DOHH2 (cell line): ENCODE measurements around the gene GPBAR1.

Experiments used
- CTCF ChIP-seq: fragments of 200-600 bp; sonication (generic); IDR thresholded peaks from one replicate; pipeline ENCODE4 v1.5.1; 2014; ENCODE audit warnings: antibody characterized with exemption, mild to moderate bottlenecking, low read depth, low read length; ENCODE audit not compliant: poor library complexity, severe bottlenecking
- EZH2phosphoT487 ChIP-seq: fragments of 200-600 bp; sonication (generic); IDR thresholded peaks from 2 replicates; pipeline ENCODE4 v1.6.1; 2017; ENCODE audit warnings: borderline replicate concordance, mild to moderate bottlenecking, antibody characterized with exemption, low read length, moderate library complexity, mixed read lengths

DNA sequence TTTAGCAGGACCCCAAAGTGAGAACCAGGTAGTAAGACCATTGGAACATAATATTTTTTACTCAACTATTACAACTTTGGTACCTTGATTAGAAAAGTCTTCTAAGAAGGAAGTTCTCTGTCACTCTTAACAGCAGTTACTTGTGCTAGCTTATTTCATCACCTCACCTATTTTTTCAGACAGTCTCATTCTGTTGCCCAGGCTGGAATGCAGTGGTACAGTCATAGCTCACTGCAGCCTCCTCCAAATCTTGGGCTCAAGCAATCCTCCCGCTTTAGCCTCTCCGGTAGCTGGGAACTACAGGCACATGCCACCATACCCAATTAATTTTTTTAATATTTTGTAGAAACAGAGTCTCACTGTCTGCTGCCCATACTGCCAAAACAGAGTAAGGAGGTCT, 25.8 kb upstream of the GPBAR1 start:
- TF ChIP-seq CTCF (no peak), EZH2phosphoT487 (no peak)
